ENCODE measurements around the gene MRPL36.
"Not testable (repeated sequence)": the region's sequence is repeated elsewhere in the genome, so short reads cannot be mapped to it uniquely, and the experiment has no call there.

Gene MRPL36

DNA sequence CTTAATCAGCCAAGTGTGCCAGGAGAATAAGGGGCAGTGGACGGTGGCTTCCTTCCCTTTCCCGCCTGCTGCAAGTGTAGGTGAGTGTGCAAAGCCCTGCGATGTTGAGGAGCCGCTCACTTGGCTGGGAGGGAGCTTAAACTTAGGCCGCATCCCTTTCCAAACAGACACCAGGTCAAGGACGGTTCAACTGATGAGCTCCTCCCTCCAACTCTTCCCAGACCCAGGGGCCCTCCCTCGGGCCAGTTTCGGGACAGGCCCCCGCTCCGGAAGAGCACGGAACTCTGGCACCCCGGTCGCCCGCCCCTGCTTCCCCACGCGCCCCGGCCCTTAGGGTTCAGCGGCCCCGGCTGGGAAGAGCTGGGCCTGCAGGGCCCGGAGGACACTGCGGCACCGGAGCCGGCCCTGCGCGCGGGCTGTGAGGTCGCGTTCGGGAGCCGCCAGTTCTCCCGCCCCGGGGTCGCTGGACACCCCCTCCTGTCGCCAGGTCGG lies 481 bp downstream of the MRPL36 start:
- H2AFZ ChIP-seq (ENCODE audit: low read depth, low read length): peak overlapping the region; percentile 51

DNA sequence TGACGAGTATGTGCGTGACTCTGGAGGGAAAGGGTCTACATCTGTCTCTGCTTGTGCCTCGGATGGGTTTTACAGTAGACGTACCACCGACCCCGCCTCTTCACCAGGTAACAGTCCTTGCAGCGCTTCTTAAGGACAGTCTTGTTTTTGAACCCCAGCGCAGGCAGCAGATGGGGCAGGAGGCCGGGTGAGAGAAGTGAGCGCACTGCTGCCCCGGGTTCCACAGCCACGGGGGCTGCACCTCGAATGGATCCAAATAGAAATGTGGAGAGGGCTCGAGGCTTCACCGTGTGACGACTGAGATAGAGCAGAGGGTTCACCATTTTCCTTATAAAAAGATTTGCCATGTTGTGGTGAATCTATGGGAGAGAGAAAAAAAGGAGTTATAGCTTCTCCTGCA lies 1.0 kb downstream of the MRPL36 start:
- H4K8ac ChIP-seq (ENCODE audit: low read length); H3K9me3 ChIP-seq (ENCODE audit: control insufficient read depth, low read length); DNase-seq: not testable (repeated sequence)

More for the DNA sequence above, 481 bp downstream of the MRPL36 start:
- Histone ChIP-seq H2AK5ac (ENCODE audit: low read length, severe bottlenecking) (no peak overlapping the region), H3K9ac (ENCODE audit: low read length) (peak overlapping the region; percentile 97), H4K91ac (ENCODE audit: low read length) (peak overlapping the region; percentile 76), H3K79me1 (replicated peaks; ENCODE audit: low read length, poor library complexity, severe bottlenecking) (peaks cover 34% of the 10 kb centered on the region), H3K9me3 (ENCODE audit: control insufficient read depth, low read length) (no peaks in the 10 kb centered on the region), H3K4ac (ENCODE audit: low read depth in 1 of 2, low read length in 2 of 2) (peak overlapping the region; percentile 73 to 94), H3K27me3 (ENCODE audit: control insufficient read depth in 1 of 2, insufficient read depth in 1 of 2, low read length in 2 of 2) (no peaks in the 10 kb centered on the region), H3K27ac (ENCODE audit: low read length, poor library complexity, severe bottlenecking) (no peak overlapping the region), H3K36me3 (ENCODE audit: control insufficient read depth in 1 of 2, insufficient read depth in 2 of 2, low read depth in 1 of 2, low read length in 2 of 2) (peaks cover 41 to 46% of the 10 kb centered on the region in 2 experiments), H3K4me2 (ENCODE audit: low read length, poor library complexity, severe bottlenecking) (peak overlapping the region; percentile 84), H3K4me3 (ENCODE audit: insufficient read depth in 1 of 2, low read depth in 1 of 2, low read length in 2 of 2) (peak overlapping the region; percentile 86 to 98), H2BK5ac (ENCODE audit: low read depth, low read length, poor library complexity, severe bottlenecking) (peak overlapping the region; percentile 71), H2BK15ac (ENCODE audit: low read depth, poor library complexity, severe bottlenecking) (peak overlapping the region; percentile 83), H2BK12ac (ENCODE audit: low read length in 2 of 2) (peak overlapping the region in 1 of 2 experiments; percentile 2), H2BK120ac (ENCODE audit: low read depth, low read length) (peak overlapping the region; percentile 24), H3K23ac (ENCODE audit: low read length in 2 of 2) (peak overlapping the region in 1 of 2 experiments; percentile 68), H3K14ac (ENCODE audit: low read length in 2 of 2) (peak overlapping the region; percentile 16 to 75), H3K4me1 (ENCODE audit: control insufficient read depth, insufficient read depth, low read depth, low read length) (peaks cover 25% of the 10 kb centered on the region), H3K18ac (ENCODE audit: low read depth in 1 of 2, low read length in 2 of 2) (peak overlapping the region; percentile 89 to 94), H4K8ac (ENCODE audit: low read length) (peak overlapping the region; percentile 75)
- peak; percentile 40 for DNase-seq
- 2% methylated on average over 26 of the region's 35 CpGs for WGBS

DNA sequence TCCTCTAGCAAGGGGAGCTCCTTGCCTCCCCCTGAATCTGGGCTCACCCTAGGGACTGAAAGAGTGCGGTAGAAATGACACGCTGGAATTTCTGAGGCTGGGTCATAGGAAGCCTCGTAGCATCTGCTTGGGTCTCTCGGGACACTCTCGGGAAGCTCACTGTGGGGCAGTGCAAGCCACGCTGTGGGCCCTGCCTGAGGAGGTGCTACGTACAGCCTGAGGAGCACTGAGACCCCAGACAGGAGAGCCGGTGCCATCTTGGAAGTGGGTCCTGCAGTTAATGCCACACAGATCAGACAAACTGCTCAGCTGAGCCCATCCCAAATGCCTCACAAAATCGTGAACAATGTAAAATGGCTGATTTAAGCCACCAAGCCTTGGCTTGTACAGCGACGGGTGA lies 1.8 kb downstream of the MRPL36 start:
- H2BK5ac ChIP-seq (ENCODE audit: low read depth, low read length, poor library complexity, severe bottlenecking): no peak overlapping the region
- H3K9me3 ChIP-seq (ENCODE audit: control insufficient read depth, low read length): no peaks in the 10 kb centered on the region
- H2AFZ ChIP-seq (ENCODE audit: low read depth, low read length): no peak overlapping the region
- H2BK15ac ChIP-seq (ENCODE audit: low read depth, poor library complexity, severe bottlenecking): no peak overlapping the region
- no peak overlapping the region for H3K18ac ChIP-seq (ENCODE audit: low read depth in 1 of 2, low read length in 2 of 2)
- H3K4ac ChIP-seq (ENCODE audit: low read depth in 1 of 2, low read length in 2 of 2): no peak overlapping the region
- WGBS: 94% methylated on average over 11 of the region's 11 CpGs
- no peak overlapping the region for H3K23ac ChIP-seq (ENCODE audit: low read length in 2 of 2)
- H3K27me3 ChIP-seq (ENCODE audit: control insufficient read depth in 1 of 2, insufficient read depth in 1 of 2, low read length in 2 of 2): no peaks in the 10 kb centered on the region
- H3K4me2 ChIP-seq (ENCODE audit: low read length, poor library complexity, severe bottlenecking): no peak overlapping the region
- H3K14ac ChIP-seq (ENCODE audit: low read length in 2 of 2): no peak overlapping the region
- peaks cover 32 to 33% of the 10 kb centered on the region in 2 experiments for H3K36me3 ChIP-seq (ENCODE audit: control insufficient read depth in 1 of 2, insufficient read depth in 2 of 2, low read depth in 1 of 2, low read length in 2 of 2)
- H3K4me3 ChIP-seq (ENCODE audit: insufficient read depth in 1 of 2, low read depth in 1 of 2, low read length in 2 of 2): no peak overlapping the region
- H2BK12ac ChIP-seq (ENCODE audit: low read length in 2 of 2): no peak overlapping the region
- no peak overlapping the region for H3K27ac ChIP-seq (ENCODE audit: low read length, poor library complexity, severe bottlenecking)
- no peak overlapping the region for H2AK5ac ChIP-seq (ENCODE audit: low read length, severe bottlenecking)
- no peak overlapping the region for H4K91ac ChIP-seq (ENCODE audit: low read length)
- peak overlapping the region; percentile 17 for H3K9ac ChIP-seq (ENCODE audit: low read length)
- H3K4me1 ChIP-seq (ENCODE audit: control insufficient read depth, insufficient read depth, low read depth, low read length): peaks cover 30% of the 10 kb centered on the region
- peaks cover 27% of the 10 kb centered on the region for H3K79me1 ChIP-seq (replicated peaks; ENCODE audit: low read length, poor library complexity, severe bottlenecking)
- no peak overlapping the region for H4K8ac ChIP-seq (ENCODE audit: low read length)
- no peak overlapping the region for H2BK120ac ChIP-seq (ENCODE audit: low read depth, low read length)
- no peak for DNase-seq

More for the DNA sequence above, 1.0 kb downstream of the MRPL36 start:
- not testable (repeated sequence) for H2AK5ac ChIP-seq (ENCODE audit: low read length, severe bottlenecking); H2AFZ ChIP-seq (ENCODE audit: low read depth, low read length); H4K91ac ChIP-seq (ENCODE audit: low read length); H3K14ac ChIP-seq (ENCODE audit: low read length in 2 of 2); H3K4ac ChIP-seq (ENCODE audit: low read depth in 1 of 2, low read length in 2 of 2); H3K27me3 ChIP-seq (ENCODE audit: control insufficient read depth in 1 of 2, insufficient read depth in 1 of 2, low read length in 2 of 2); H3K23ac ChIP-seq (ENCODE audit: low read length in 2 of 2); H2BK120ac ChIP-seq (ENCODE audit: low read depth, low read length); H3K18ac ChIP-seq (ENCODE audit: low read depth in 1 of 2, low read length in 2 of 2); H3K27ac ChIP-seq (ENCODE audit: low read length, poor library complexity, severe bottlenecking); H2BK5ac ChIP-seq (ENCODE audit: low read depth, low read length, poor library complexity, severe bottlenecking); H2BK15ac ChIP-seq (ENCODE audit: low read depth, poor library complexity, severe bottlenecking); H2BK12ac ChIP-seq (ENCODE audit: low read length in 2 of 2)
- Histone ChIP-seq H3K9ac (ENCODE audit: low read length) (peak overlapping the region; percentile 97), H3K79me1 (replicated peaks; ENCODE audit: low read length, poor library complexity, severe bottlenecking) (peaks cover 29% of the 10 kb centered on the region), H3K4me1 (ENCODE audit: control insufficient read depth, insufficient read depth, low read depth, low read length) (peaks cover 26% of the 10 kb centered on the region), H3K36me3 (ENCODE audit: control insufficient read depth in 1 of 2, insufficient read depth in 2 of 2, low read depth in 1 of 2, low read length in 2 of 2) (peaks cover 35 to 40% of the 10 kb centered on the region in 2 experiments), H3K4me3 (ENCODE audit: insufficient read depth in 1 of 2, low read depth in 1 of 2, low read length in 2 of 2) (peak overlapping the region in 1 of 2 experiments; percentile 98), H3K4me2 (ENCODE audit: low read length, poor library complexity, severe bottlenecking) (peak overlapping the region; percentile 84)
- WGBS: 93% methylated on average over 16 of the region's 16 CpGs

DNA sequence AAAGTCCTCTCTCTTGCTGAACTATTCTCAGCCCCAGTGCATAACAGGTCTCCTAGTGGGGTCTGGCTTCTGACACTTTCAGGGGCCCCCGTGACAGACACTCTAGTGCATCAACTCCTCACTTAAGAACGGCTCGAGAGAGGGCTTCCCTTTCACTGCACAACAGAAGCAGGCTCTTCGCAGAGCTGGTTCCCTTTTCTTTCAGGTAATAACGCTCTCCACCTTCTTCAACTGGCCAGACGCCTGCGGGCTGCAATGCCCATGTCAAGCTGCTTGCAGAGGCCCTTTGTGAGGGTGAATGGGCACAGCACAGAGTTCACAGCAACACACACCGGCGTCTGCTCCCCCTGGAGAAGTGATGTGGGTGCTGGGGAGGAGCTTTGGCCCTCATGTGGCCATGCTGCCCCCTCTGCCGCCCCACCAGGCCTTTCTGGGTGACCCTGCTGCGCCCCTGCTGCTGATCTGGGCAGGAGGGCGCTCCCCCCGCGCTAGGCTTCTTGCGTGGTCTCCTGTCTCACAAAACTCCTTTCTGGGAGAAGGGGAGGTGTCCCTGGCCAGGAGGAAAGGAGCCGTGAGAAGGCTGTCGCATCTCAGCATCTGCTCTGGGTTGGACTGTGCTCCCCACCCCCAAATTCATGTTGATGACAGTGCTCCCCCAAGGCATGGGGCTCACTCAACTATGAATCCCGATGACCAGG lies 2.4 kb downstream of the MRPL36 start:
- WGBS: 96% methylated on average over 18 of the region's 18 CpGs
- no peak overlapping the region for H2AFZ ChIP-seq (ENCODE audit: low read depth, low read length)

More for the DNA sequence above, 2.4 kb downstream of the MRPL36 start:
- Histone ChIP-seq H4K8ac (ENCODE audit: low read length) (peak overlapping the region; percentile 50), H3K36me3 (ENCODE audit: control insufficient read depth in 1 of 2, insufficient read depth in 2 of 2, low read depth in 1 of 2, low read length in 2 of 2) (peaks cover 30 to 32% of the 10 kb centered on the region in 2 experiments), H3K4me3 (ENCODE audit: insufficient read depth in 1 of 2, low read depth in 1 of 2, low read length in 2 of 2) (no peak overlapping the region), H3K14ac (ENCODE audit: low read length in 2 of 2) (no peak overlapping the region), H2BK12ac (ENCODE audit: low read length in 2 of 2) (no peak overlapping the region), H3K9me3 (ENCODE audit: control insufficient read depth, low read length) (no peaks in the 10 kb centered on the region), H3K4me1 (ENCODE audit: control insufficient read depth, insufficient read depth, low read depth, low read length) (peaks cover 31% of the 10 kb centered on the region), H3K79me1 (replicated peaks; ENCODE audit: low read length, poor library complexity, severe bottlenecking) (peaks cover 27% of the 10 kb centered on the region), H3K4me2 (ENCODE audit: low read length, poor library complexity, severe bottlenecking) (no peak overlapping the region), H2BK5ac (ENCODE audit: low read depth, low read length, poor library complexity, severe bottlenecking) (no peak overlapping the region), H3K9ac (ENCODE audit: low read length) (peak overlapping the region; percentile 17), H3K18ac (ENCODE audit: low read depth in 1 of 2, low read length in 2 of 2) (no peak overlapping the region), H2AK5ac (ENCODE audit: low read length, severe bottlenecking) (no peak overlapping the region), H3K4ac (ENCODE audit: low read depth in 1 of 2, low read length in 2 of 2) (peak overlapping the region in 1 of 2 experiments; percentile 21), H2BK15ac (ENCODE audit: low read depth, poor library complexity, severe bottlenecking) (no peak overlapping the region), H2BK120ac (ENCODE audit: low read depth, low read length) (no peak overlapping the region), H3K23ac (ENCODE audit: low read length in 2 of 2) (peak overlapping the region in 1 of 2 experiments; percentile 26), H3K27me3 (ENCODE audit: control insufficient read depth in 1 of 2, insufficient read depth in 1 of 2, low read length in 2 of 2) (no peaks in the 10 kb centered on the region), H3K27ac (ENCODE audit: low read length, poor library complexity, severe bottlenecking) (no peak overlapping the region), H4K91ac (ENCODE audit: low read length) (no peak overlapping the region)
- no peak for DNase-seq

All from mesenchymal stem cell (in vitro differentiated cells and primary cell).